SJCRH30 (cell line): ENCODE data around the gene INTS1. TPM values are rescaled to one million over a fixed set of nuclear protein-coding genes. Genes with fewer than 3 reads are reported as not detected.
"Not testable (repeated sequence)": the region's sequence is repeated elsewhere in the genome, so short reads cannot be mapped to it uniquely, and the experiment has no call there.

Experiments
- DNase-seq, 2 experiments: peaks; one replicate each; pipeline ENCODE4 v3.0.0-alpha.2; 2015 to 2020
- H3K27ac ChIP-seq: fragments of 250-450 bp; sonication (Bioruptor Pico); 2 replicates; pipeline ENCODE4 v1.5.1; 2020; ENCODE audit warnings: mild to moderate bottlenecking, moderate library complexity
- H3K27me3 ChIP-seq: fragments of 250-450 bp; sonication (Bioruptor Pico); 2 replicates; pipeline ENCODE4 v1.5.1; 2020; ENCODE audit warnings: mild to moderate bottlenecking, moderate library complexity
- H3K36me3 ChIP-seq: fragments of 250-450 bp; sonication (Bioruptor Pico); 2 replicates; pipeline ENCODE4 v1.5.1; 2020; ENCODE audit warnings: mild to moderate bottlenecking, moderate library complexity
- H3K4me1 ChIP-seq: fragments of 250-450 bp; sonication (Bioruptor Pico); 2 replicates; pipeline ENCODE4 v1.5.1; 2020; ENCODE audit warnings: mild to moderate bottlenecking, moderate library complexity
- H3K4me3 ChIP-seq: fragments of 250-450 bp; sonication (Bioruptor Pico); 2 replicates; pipeline ENCODE4 v1.5.1; 2020; ENCODE audit warnings: mild to moderate bottlenecking, moderate library complexity
- H3K9me3 ChIP-seq: fragments of 250-450 bp; sonication (Bioruptor Pico); replicated peaks from 2 replicates; pipeline ENCODE4 v1.5.1; 2020; ENCODE audit warnings: mild to moderate bottlenecking, moderate library complexity
- total RNA-seq: library from RNA; depleted of rRNA; stranded (reverse); fragments of >200 nt; shearing (Covaris generic); gene quantifications from 2 replicates; pipeline ENCODE4 v1.2.3, GENCODE V29; 2014

Gene INTS1
- total RNA-seq, 1 experiment from 2014 or later, result 25.1 TPM

DNA sequence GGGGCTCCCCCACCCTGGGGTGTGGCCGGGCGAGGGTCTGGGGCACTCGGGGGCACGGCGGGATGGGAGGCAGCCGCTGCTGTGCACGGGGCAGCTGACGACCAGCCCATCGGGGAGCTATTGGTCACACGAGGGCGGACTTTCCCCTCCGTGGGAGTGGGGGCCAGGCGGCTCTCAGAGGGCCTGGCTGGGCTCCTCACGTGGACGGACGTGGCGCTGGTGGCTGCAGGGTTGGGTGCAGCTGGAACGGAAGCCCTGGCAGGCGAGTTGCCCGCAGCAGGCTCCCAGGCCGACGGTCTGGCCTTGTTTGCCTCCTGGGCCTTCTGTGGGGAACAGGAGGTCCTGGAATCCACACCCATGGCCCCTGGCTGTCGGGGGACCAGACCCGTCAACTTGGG, 59.3 kb downstream of the INTS1 start:
- H3K9me3 ChIP-seq, result no peaks in the 10 kb centered on the region
- no peaks in the 10 kb centered on the region for H3K4me1 ChIP-seq
- H3K36me3 ChIP-seq, result no peaks in the 10 kb centered on the region
- no peak overlapping the region for H3K4me3 ChIP-seq
- DNase-seq, result no peak
- no peaks in the 10 kb centered on the region for H3K27me3 ChIP-seq
- H3K27ac ChIP-seq, result no peak overlapping the region

DNA sequence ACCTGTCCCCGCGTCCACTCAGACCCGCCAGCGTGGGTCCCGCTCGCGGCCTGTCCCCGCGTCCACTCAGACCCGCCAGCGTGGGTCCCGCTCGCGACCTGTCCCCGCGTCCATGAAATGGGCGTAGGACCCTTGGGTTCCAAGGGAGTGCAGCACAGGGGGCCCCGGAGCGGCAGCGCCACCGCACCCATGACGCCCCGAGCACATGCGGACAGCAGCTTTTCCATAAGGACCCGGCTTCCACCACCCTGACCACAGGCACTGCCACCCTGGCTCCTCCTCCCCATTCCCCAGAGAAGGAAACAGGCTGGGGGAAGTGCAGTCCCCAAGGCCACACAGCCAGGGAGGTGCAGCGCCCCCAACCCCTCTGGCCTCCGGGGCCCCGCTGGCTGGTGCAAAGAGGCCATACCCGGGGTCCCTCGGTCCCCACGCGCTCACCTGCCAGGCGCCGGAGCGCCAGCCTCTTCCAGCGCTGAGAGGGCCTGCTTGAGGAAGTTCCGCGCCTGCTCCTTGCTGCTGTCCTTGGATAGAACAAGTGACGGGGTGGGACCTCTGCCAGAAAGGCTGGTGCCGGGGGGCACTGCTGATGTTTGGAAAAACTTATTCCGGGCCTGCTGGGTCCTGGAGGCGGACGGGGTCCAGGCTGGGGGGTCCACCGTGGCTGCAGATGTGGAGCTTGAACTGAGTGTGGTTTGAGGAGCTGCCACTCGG, 59.8 kb downstream of the INTS1 start:
- Histone ChIP-seq H3K27ac (no peak overlapping the region), H3K9me3 (no peaks in the 10 kb centered on the region), H3K4me3 (no peak overlapping the region), H3K4me1 (no peaks in the 10 kb centered on the region), H3K36me3 (no peaks in the 10 kb centered on the region), H3K27me3 (no peaks in the 10 kb centered on the region)
- DNase-seq, result no peak

DNA sequence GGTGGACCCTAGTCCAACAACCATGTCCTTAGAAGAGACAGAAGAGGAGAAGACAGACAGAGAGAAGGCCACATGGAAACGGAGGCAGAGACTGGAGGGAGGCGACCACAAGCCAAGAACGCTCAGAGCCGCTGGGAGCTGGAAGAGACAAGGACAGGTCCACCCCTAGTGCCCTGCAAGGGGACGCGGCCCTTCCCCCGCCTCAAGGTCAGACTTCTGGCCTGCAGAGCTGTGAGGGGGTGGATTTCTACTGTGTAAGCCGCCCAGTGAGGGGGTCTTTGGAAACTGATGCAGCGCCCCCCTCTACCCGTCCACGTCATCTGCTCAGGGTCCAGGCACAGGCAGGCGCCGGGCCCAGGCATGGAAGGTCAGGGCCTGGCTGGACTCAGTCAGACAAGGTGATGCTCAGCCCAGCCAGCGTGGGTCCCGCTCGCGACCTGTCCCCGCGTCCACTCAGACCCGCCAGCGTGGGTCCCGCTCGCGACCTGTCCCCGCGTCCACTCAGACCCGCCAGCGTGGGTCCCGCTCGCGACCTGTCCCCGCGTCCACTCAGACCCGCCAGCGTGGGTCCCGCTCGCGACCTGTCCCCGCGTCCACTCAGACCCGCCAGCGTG, 60.5 kb downstream of the INTS1 start:
- DNase-seq, H3K9me3 ChIP-seq, H3K27me3 ChIP-seq, H3K4me1 ChIP-seq, H3K4me3 ChIP-seq, H3K36me3 ChIP-seq, H3K27ac ChIP-seq: not testable (repeated sequence)

DNA sequence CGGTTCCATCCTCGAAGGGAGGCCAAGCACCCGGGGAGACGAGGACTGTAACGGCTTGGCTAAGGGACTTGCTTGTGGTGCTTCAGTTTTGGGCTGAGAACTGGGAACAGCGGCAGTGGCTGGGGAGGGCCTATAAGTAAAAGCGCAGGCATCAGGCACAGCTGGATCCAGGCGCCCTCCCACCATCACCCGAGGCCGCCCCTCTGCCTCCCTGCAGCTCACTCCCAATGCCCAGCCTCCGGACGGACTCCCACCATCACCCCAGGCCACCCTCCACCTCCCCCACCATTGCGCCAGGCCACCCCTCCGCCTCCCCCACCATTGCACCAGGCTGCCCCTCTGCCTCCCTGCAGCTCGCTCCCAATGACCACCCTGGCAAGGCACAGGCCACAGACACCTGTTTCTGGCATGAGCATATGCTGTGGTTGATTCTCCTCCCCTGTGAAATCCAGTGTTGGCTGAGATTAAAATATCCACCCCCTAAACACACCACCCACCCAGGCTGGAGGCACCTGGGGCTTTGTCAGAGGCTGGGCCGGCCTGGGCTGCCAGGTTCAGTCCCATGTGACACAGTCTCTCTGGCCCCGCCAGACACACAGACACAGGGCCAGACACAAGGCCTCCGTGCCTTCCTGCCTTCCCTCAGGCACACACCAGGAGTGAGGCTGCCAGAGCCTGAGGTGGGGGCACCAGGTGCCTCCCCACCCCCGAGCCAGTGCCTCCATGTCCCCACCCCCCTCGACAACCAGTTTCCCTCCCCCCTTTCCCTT, 61.6 kb downstream of the INTS1 start:
- no peak for DNase-seq
- Histone ChIP-seq H3K4me3 (no peak overlapping the region), H3K4me1 (no peaks in the 10 kb centered on the region), H3K27ac (no peak overlapping the region), H3K36me3 (no peaks in the 10 kb centered on the region), H3K27me3 (no peaks in the 10 kb centered on the region), H3K9me3 (no peaks in the 10 kb centered on the region)

DNA sequence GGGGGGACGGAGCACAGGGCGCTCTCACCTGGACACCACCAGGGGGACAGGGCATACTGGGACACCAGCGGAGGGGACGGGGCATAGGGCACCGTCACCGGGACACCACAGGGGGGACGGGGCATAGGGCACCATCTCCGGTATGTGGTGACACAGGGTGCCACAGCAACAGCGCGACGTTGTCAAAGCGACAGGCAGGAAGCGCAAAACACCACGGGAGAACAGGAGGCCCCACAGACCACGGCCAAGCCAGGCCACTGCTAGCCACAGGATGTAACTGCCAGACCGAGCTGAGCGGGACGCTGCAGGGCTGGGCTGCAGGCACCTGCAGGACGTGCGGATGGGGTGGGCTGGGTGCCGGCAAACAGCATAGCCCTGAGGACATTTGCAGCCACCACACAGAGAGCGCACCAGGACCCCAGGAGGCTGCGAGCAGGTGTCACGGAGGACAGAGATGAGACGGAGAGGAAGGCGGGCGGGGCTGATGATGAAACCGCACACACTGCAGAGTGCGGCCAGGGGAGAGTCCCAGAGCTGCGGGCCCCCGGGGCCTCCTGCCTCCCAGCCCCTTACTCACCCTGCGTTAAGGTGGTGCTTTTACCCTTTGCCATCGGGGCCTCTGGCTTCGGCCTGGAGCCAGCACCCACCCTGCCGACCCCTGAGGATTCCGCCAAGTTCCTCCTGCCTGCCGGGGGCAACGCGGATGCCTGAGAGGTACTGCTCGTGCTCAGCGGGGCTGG, 62.4 kb downstream of the INTS1 start:
- Histone ChIP-seq H3K4me1 (no peaks in the 10 kb centered on the region), H3K36me3 (no peaks in the 10 kb centered on the region), H3K27me3 (no peaks in the 10 kb centered on the region), H3K4me3 (no peak overlapping the region), H3K9me3 (no peaks in the 10 kb centered on the region), H3K27ac (no peak overlapping the region)
- no peak for DNase-seq

DNA sequence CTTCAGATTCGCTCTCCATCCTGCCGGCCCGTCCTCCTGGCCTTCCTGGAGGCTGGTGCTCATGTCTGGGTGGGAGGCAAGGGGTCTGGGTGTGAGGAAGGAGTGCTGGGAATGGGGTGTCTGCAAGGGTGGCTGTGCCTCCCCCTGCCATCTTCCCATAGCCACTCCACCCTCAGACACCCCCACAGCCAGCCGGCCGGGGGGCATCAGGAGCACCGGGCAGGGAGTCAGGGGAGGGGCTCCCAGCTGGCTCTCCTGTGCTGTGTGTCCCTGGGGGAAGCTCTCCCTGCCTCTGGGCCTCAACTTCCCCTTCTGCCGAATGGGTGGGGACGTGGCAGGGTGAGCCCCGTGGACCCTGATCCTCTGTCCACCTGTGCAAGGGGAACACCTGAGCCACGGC, 63.6 kb downstream of the INTS1 start:
- H3K9me3 ChIP-seq, result no peaks in the 10 kb centered on the region
- no peaks in the 10 kb centered on the region for H3K36me3 ChIP-seq
- DNase-seq, result no peak
- H3K27ac ChIP-seq, result no peak overlapping the region
- H3K27me3 ChIP-seq, result no peaks in the 10 kb centered on the region
- H3K4me1 ChIP-seq, result no peaks in the 10 kb centered on the region
- H3K4me3 ChIP-seq, result no peak overlapping the region

DNA sequence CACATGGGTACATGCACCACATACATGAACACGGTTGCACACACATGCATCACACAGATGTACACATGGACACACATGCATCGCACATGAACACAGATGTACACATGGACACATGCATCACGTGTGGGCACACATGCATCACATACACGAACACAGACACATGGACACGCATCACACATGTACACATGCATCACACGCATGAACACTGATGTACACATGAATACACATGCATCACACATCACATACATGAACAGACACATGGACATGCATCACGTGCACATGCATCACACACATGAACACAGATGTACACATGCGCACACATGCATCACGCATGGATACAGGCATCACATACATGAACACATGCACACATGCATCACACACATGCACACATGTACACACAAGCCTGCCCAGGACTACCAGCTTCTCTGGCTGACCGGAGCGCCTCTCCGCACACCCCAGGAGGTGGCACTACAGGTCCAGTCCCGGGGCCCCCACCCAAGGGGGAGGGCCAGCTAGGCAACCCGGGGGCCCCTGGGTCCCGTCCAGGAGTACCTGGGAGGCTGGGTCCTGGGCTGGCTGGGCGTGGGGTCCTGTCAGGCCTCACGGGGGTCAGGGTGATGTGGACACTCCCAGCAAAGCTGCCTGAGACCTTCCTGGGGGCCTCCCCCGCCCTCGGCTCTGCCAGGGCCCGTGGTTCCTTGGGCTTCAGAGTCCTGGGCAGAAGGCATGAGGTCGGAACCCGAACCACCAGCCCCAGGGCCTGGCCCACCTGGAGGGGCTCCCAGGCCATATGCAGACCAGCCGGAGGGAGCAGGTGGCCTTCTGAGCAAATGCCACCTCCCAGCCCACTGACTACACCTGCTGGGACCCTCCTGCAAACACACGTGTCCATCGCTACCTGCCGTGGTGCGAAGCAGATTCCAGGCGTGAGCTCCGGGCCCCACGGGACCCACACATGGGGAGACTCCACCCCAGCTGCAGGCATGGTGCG, 64.5 kb downstream of the INTS1 start:
- no peak overlapping the region for H3K4me3 ChIP-seq
- DNase-seq, result no peak
- H3K4me1 ChIP-seq, result no peaks in the 10 kb centered on the region
- H3K36me3 ChIP-seq, result no peaks in the 10 kb centered on the region
- no peaks in the 10 kb centered on the region for H3K27me3 ChIP-seq
- no peak overlapping the region for H3K27ac ChIP-seq
- H3K9me3 ChIP-seq, result no peaks in the 10 kb centered on the region

DNA sequence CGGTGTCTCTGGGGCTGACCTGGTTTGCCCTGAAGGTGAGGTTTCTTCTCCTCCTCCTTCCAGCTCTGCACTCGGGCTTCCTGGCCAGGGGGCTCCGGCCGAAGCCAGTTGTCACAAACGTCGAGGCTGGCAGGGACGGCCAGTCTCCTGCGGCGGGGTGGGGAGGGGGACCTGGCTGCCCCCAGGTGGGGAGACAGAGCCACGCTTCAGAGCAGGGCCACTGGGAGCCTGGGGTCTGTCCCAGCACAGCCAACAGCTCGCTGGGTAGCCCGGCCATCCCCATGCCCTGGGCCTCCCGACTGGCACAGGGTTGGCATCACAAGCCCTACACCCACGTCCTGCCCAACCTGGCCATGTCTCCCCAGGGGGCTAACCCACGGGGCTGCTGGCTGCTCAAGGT, 65.4 kb downstream of the INTS1 start:
- Histone ChIP-seq H3K4me1 (no peaks in the 10 kb centered on the region), H3K27ac (no peak overlapping the region), H3K36me3 (no peaks in the 10 kb centered on the region), H3K9me3 (no peaks in the 10 kb centered on the region), H3K4me3 (no peak overlapping the region), H3K27me3 (no peaks in the 10 kb centered on the region)
- DNase-seq, result no peak

DNA sequence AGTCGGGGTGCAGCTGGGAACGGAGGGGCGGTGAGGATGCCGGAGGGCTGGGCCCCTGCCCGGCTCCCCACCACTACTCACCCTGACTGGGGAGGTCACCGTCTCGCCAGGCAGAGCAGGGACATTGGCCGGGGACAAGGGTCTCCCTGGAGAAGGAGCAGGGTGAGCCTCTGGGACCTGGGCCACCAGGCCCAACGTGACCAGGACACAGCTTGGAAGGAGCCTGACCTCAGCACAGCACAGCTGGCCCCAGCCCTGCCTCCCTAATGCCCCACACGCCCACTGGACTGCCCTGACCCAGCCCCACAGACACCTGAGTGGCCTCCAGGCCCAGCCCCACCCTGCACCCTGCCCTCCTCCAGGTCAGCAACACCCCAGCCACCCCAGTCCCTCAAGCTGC, 66.0 kb downstream of the INTS1 start:
- no peaks in the 10 kb centered on the region for H3K27me3 ChIP-seq

DNA sequence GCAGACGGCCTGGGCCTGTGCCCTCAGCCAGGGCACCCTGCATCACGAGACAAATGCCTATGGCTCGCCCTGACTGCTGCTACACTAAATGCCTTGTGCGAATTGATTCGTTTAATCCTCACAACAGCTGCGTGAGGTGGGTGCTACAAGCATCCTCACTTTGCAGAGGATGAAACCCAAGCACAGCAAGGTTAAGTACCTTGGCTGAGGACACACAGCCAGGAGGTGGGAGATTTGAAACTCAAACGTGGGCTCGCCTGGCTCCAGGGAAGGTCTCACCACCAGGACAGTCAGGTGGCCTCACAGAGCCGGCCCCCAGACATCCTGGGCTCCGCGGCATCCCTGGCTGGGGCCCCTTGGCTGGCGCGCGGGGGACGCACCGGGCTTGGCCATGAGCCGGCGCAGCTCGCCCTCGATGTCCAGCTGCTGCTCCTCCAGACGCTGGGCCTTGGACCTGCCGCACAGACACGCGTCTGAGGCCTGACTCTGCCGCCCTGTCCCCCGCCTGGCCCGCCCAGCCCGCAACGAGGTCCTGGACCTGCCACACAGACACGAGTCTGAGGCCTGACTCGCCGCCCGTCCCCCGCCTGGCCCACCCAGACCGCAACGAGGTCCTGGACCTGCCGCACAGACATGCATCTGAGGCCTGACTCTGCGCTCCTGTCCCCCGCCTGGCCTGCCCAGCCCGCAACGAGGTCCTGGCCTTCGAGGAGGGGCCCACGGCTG, 66.9 kb downstream of the INTS1 start:
- no peaks in the 10 kb centered on the region for H3K36me3 ChIP-seq
- no peak for DNase-seq
- no peaks in the 10 kb centered on the region for H3K9me3 ChIP-seq
- H3K4me3 ChIP-seq, result no peak overlapping the region
- H3K4me1 ChIP-seq, result no peaks in the 10 kb centered on the region
- H3K27me3 ChIP-seq, result no peaks in the 10 kb centered on the region
- no peak overlapping the region for H3K27ac ChIP-seq

More for the DNA sequence above, 66.0 kb downstream of the INTS1 start:
- no peaks in the 10 kb centered on the region for H3K36me3 ChIP-seq
- H3K4me1 ChIP-seq, result no peaks in the 10 kb centered on the region
- no peak overlapping the region for H3K4me3 ChIP-seq
- DNase-seq, result no peak
- H3K9me3 ChIP-seq, result no peaks in the 10 kb centered on the region
- H3K27ac ChIP-seq, result no peak overlapping the region

DNA sequence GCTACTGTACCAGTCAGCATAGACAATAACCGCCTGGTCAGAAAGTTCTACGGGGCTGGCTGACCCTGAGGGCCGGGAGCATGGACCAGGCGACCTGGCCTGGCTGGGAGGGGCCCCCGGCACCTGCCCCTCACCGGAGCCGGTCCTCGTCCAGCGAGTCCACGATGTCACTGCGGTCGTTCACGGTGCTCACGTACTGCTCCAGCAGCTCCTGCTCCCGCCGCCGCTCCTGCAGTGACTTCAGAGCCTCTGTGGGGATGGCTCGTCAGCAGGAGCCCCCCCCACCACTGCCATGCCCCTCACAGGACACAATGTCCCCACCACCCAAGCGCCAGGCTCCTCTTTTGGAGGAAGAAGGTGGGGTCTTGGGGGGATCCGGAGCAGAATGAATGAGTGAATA, 67.6 kb downstream of the INTS1 start:
- Histone ChIP-seq H3K4me3 (no peak overlapping the region), H3K27me3 (no peaks in the 10 kb centered on the region), H3K27ac (no peak overlapping the region), H3K9me3 (no peaks in the 10 kb centered on the region), H3K4me1 (no peaks in the 10 kb centered on the region), H3K36me3 (no peaks in the 10 kb centered on the region)
- DNase-seq, result no peak

DNA sequence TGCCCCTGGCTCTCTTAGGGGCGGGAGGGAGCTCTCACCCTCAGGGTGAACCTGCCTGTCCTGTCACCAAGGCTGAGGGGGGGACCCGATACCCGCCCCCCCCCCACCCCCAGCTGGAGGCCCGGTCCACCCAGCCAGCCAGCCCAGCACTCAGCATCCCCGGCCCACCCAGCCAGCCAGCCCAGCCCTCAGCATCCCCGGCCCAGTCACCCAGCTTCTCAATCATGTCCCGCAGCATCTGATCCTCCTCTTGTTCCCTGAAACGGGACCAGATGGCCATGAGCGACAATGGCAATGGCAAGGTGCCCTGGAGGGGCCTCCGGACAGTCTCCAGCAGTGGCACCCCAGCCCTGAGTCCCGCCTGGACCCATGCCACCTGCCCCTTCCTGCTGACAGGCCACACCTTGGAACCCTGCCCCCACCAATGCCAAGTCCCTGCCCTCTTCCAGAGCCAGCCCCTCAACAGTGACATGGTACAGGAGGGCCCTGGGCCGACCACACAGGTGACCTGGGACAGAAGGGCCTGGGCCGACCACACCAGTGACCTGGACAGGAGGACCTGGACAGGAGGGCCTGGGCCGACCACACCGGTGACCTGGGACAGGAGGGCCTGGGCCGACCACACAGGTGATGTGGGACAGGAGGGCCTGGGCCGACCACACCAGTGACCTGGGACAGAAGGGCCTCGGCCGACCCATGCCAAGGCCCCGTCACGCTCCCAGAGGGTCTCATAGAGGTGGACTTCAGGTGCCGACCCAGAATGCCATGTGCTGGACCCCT, 69.1 kb downstream of the INTS1 start:
- no peak overlapping the region for H3K27ac ChIP-seq
- no peak overlapping the region for H3K4me3 ChIP-seq
- H3K9me3 ChIP-seq, result no peaks in the 10 kb centered on the region
- no peaks in the 10 kb centered on the region for H3K36me3 ChIP-seq
- H3K4me1 ChIP-seq, result no peaks in the 10 kb centered on the region
- no peaks in the 10 kb centered on the region for H3K27me3 ChIP-seq
- no peak for DNase-seq

DNA sequence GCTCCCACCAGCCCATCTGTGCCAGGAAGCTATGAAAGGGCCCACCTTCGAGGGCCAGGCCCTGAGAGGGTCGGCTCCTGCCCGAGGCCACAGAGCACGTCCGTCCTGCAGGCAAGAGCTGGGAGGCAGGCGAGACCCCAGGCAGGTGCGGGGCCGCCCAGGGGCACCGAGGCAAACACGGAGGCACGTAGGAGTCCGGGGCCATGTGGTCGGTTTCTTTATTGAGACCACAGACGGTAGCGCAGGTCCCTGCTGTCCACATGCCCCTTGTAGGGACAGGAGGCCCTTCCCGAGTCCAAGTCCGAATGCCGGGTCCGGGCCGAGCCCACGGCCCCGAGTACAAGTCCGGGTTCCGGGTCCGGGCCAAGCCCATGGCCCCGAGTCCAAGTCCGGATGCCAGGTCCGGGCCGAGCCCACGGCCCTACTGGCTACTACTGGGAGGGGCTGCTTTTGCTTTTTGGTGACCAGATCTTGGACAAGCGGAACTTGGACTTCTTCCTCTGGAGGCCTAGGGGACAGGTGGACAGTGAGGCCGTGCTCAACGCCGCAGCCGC, 69.9 kb downstream of the INTS1 start:
- H3K9me3 ChIP-seq, result no peaks in the 10 kb centered on the region
- no peaks in the 10 kb centered on the region for H3K27me3 ChIP-seq
- no peaks in the 10 kb centered on the region for H3K36me3 ChIP-seq
- no peak overlapping the region for H3K27ac ChIP-seq
- H3K4me3 ChIP-seq, result no peak overlapping the region
- no peaks in the 10 kb centered on the region for H3K4me1 ChIP-seq
- DNase-seq, result no peak
